ENCODE data around the gene PDE3B. TPM values are rescaled to one million over a fixed set of nuclear protein-coding genes. Genes with fewer than 3 reads are reported as not detected.
"Not testable (repeated sequence)": the region's sequence is repeated elsewhere in the genome, so short reads cannot be mapped to it uniquely, and the experiment has no call there.

Gene PDE3B
- total RNA-seq, 1 donor from 2014 or later = 3.1 TPM

GRCh38 chr11:14854057-14854456 lies 210.5 kb downstream of the PDE3B start:
- no peak for DNase-seq (ENCODE audit: low read depth)
- Histone ChIP-seq H3K4me3 (ENCODE audit: low read depth, low read length) (no peak overlapping the region), H3K36me3 (ENCODE audit: control insufficient read depth, insufficient read depth, low read length) (no peaks in the 10 kb centered on the region), H3K27me3 (ENCODE audit: control insufficient read depth, insufficient read depth, low read length) (no peaks in the 10 kb centered on the region)
- TF ChIP-seq CTCF (IDR thresholded peaks at IDR 0.05; ENCODE audit: insufficient read depth, low read length, poor library complexity, severe bottlenecking) = no peak

DNA sequence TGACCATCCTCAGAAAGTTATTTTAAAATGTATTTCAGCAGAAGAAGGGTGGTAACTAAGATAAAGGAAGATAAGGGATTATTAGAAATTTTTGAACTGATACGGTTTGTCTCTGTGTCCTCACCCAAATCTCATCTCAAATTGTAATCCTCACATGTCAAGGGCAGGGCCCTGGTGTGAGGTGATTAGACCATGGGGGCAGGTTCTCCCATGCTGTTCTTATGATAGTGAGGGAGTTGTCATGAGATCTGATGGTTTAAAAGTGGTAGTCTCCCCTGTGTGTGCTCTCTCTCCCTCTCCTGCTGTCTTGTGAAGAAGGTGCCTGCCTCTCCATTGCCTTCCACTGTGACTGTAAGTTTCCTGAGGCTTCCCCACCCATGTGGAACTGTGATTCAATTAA lies 212.3 kb downstream of the PDE3B start:
- no peak for DNase-seq (ENCODE audit: low read depth)
- H3K27me3 ChIP-seq (ENCODE audit: control insufficient read depth, insufficient read depth, low read length) = no peaks in the 10 kb centered on the region

DNA sequence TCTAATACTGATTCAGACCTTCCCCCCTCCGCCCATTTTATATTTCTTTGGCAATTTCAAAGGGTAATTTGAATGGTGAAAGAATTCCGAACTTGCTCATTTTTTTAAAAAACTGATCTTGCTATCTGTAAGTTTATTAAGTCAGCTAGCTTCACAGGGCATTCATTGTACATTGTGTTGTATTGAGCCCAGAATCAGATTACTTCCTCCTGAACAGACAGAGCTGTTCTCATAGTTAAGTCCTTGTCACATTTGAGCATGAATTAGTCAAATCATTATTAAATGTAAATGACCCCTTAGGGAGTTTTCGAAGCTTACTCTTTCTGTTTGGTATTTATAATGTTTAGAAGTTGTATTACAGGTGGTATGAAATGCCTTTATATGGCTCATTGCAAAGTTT lies 214.0 kb downstream of the PDE3B start:
- Histone ChIP-seq H3K27me3 (ENCODE audit: control insufficient read depth, insufficient read depth, low read length) (no peaks in the 10 kb centered on the region), H3K36me3 (ENCODE audit: control insufficient read depth, insufficient read depth, low read length) (no peaks in the 10 kb centered on the region), H3K4me3 (ENCODE audit: low read depth, low read length) (no peak overlapping the region)
- no peak for TF ChIP-seq CTCF (IDR thresholded peaks at IDR 0.05; ENCODE audit: insufficient read depth, low read length, poor library complexity, severe bottlenecking)
- no peak for DNase-seq (ENCODE audit: low read depth)

More for the DNA sequence above, 212.3 kb downstream of the PDE3B start:
- no peaks in the 10 kb centered on the region for H3K36me3 ChIP-seq (ENCODE audit: control insufficient read depth, insufficient read depth, low read length)
- no peak for TF ChIP-seq CTCF (IDR thresholded peaks at IDR 0.05; ENCODE audit: insufficient read depth, low read length, poor library complexity, severe bottlenecking)
- H3K4me3 ChIP-seq (ENCODE audit: low read depth, low read length) = no peak overlapping the region

GRCh38 chr11:14858404-14858803 lies 214.8 kb downstream of the PDE3B start:
- H3K27me3 ChIP-seq (ENCODE audit: control insufficient read depth, insufficient read depth, low read length) = no peaks in the 10 kb centered on the region
- no peak overlapping the region for H3K4me3 ChIP-seq (ENCODE audit: low read depth, low read length)
- H3K36me3 ChIP-seq (ENCODE audit: control insufficient read depth, insufficient read depth, low read length) = no peaks in the 10 kb centered on the region
- TF ChIP-seq CTCF (IDR thresholded peaks at IDR 0.05; ENCODE audit: insufficient read depth, low read length, poor library complexity, severe bottlenecking) = no peak
- DNase-seq (ENCODE audit: low read depth) = no peak

- H3K4me3 ChIP-seq (ENCODE audit: low read depth, low read length) = no peak overlapping the region
- DNase-seq (ENCODE audit: low read depth) = no peak
- no peaks in the 10 kb centered on the region for H3K36me3 ChIP-seq (ENCODE audit: control insufficient read depth, insufficient read depth, low read length)
- H3K27me3 ChIP-seq (ENCODE audit: control insufficient read depth, insufficient read depth, low read length) = no peaks in the 10 kb centered on the region
- no peak for TF ChIP-seq CTCF (IDR thresholded peaks at IDR 0.05; ENCODE audit: insufficient read depth, low read length, poor library complexity, severe bottlenecking)
These were observed 216.9 kb downstream of the PDE3B start for GRCh38 chr11:14860511-14860910.

DNA sequence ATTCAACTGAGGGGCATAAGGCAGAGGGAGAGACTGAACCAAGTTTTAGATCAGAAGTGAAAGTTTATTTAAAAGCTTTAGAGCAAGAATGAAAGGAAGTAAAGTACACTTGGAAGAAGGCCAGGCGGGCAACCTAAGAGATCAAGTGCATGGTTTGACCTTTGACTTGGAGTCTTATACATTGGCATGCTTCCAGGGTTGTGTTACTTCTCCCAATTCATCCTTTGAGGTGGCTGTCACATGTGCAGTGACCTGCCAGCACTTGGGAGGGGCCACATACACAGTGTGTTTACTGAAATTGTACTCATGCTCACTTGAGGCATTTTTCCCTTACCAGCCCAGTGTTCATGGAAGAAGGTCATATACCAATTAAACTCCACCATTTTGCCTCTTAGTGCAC lies 218.1 kb downstream of the PDE3B start:
- Histone ChIP-seq H3K4me3 (ENCODE audit: low read depth, low read length) (no peak overlapping the region), H3K27me3 (ENCODE audit: control insufficient read depth, insufficient read depth, low read length) (no peaks in the 10 kb centered on the region), H3K36me3 (ENCODE audit: control insufficient read depth, insufficient read depth, low read length) (no peaks in the 10 kb centered on the region)
- no peak for TF ChIP-seq CTCF (IDR thresholded peaks at IDR 0.05; ENCODE audit: insufficient read depth, low read length, poor library complexity, severe bottlenecking)
- DNase-seq (ENCODE audit: low read depth) = no peak

DNA sequence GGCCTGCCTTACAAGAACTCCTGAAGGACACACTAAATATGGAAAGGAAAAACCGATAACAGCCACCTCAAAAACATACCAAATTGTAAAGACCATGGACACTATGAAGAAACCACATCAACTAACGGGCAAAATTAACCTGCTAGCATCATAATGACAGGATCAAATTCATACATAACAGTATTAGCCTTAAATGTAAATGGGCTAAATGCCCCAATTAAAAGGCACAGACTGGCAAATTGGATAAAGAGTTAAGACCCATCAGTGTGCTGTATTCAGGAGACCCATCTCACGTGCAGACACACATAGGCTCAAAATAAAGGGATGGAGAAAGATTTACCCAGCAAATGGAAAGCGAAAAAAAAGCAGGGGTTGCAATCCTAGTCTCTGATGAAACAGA lies 220.2 kb downstream of the PDE3B start:
- not testable (repeated sequence) for DNase-seq (ENCODE audit: low read depth); H3K27me3 ChIP-seq (ENCODE audit: control insufficient read depth, insufficient read depth, low read length); H3K36me3 ChIP-seq (ENCODE audit: control insufficient read depth, insufficient read depth, low read length); H3K4me3 ChIP-seq (ENCODE audit: low read depth, low read length)
